ENCODE data around the gene ZNF684. TPM values are rescaled to one million over a fixed set of nuclear protein-coding genes. Genes with fewer than 3 reads are reported as not detected.

The ZNF684 gene
- total and polyA plus RNA-seq, 9 of the 15 experiments (the other 6 are each of a cell fraction or from before 2014, with no cell fraction given) = 4.8 to 8.8 (median 5.5) TPM

- TF ChIP-seq VEZF1 (CRISPR knock-in tag; IDR thresholded peaks at IDR 0.05) (no peak), PHTF2 (CRISPR knock-in tag; IDR thresholded peaks at IDR 0.05) (no peak), RAD21 (CRISPR knock-in tag; conservative IDR thresholded peaks at IDR 0.05 in 1 of 2, IDR thresholded peaks at IDR 0.05 in 1 of 2) (peak in 1 of 2 experiments; percentile 1; a peak in 1 of 4 replicates), RNF2 (IDR thresholded peaks at IDR 0.05) (0 out of 2 replicates have a peak, but pooled peaks have one; percentile 5), CTCFL (IDR thresholded peaks at IDR 0.05; ENCODE audit: borderline replicate concordance, insufficient read depth, low read depth, low read length, poor library complexity, severe bottlenecking) (no peak), TBL1XR1 (IDR thresholded peaks at IDR 0.05; ENCODE audit: low read length in 2 of 2) (peak in 1 of 2 experiments; percentile 22; a peak in 1 of 4 replicates), ZNF780A (CRISPR knock-in tag; IDR thresholded peaks at IDR 0.05) (no peak), ZNF764 (CRISPR knock-in tag; IDR thresholded peaks at IDR 0.05; ENCODE audit: low read depth) (no peak), MAFG (tag; conservative IDR thresholded peaks at IDR 0.05) (no peak), AFF1 (IDR thresholded peaks at IDR 0.05; ENCODE audit: low read depth in 1 of 2, partially characterized antibody in 2 of 2) (no peak), YY1 (IDR thresholded peaks at IDR 0.05; ENCODE audit: borderline replicate concordance in 1 of 3, control insufficient read depth in 1 of 3, extremely low read depth in 1 of 3, insufficient read depth in 3 of 3, insufficient read length in 1 of 3, insufficient replicate concordance in 2 of 3, low read depth in 1 of 3, low read length in 2 of 3) (peak in 1 of 3 experiments; percentile 79), ZFPM2 (CRISPR knock-in tag; IDR thresholded peaks at IDR 0.05) (no peak), LEF1 (IDR thresholded peaks at IDR 0.05) (0 out of 2 replicates have a peak, but pooled peaks have one; percentile 20)
- TF ChIP-seq, protein P1, sequence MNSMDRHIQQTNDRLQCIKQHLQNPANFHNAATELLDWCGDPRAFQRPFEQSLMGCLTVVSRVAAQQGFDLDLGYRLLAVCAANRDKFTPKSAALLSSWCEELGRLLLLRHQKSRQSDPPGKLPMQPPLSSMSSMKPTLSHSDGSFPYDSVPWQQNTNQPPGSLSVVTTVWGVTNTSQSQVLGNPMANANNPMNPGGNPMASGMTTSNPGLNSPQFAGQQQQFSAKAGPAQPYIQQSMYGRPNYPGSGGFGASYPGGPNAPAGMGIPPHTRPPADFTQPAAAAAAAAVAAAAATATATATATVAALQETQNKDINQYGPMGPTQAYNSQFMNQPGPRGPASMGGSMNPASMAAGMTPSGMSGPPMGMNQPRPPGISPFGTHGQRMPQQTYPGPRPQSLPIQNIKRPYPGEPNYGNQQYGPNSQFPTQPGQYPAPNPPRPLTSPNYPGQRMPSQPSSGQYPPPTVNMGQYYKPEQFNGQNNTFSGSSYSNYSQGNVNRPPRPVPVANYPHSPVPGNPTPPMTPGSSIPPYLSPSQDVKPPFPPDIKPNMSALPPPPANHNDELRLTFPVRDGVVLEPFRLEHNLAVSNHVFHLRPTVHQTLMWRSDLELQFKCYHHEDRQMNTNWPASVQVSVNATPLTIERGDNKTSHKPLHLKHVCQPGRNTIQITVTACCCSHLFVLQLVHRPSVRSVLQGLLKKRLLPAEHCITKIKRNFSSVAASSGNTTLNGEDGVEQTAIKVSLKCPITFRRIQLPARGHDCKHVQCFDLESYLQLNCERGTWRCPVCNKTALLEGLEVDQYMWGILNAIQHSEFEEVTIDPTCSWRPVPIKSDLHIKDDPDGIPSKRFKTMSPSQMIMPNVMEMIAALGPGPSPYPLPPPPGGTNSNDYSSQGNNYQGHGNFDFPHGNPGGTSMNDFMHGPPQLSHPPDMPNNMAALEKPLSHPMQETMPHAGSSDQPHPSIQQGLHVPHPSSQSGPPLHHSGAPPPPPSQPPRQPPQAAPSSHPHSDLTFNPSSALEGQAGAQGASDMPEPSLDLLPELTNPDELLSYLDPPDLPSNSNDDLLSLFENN (IDR thresholded peaks at IDR 0.05; ENCODE audit: low read depth in 2 of 2, low read length in 2 of 2) = no peak
Measured at GRCh38 chr1:40530735-40531380, 579 bp upstream of the ZNF684 start (continued).

Measured in K562 (cell line).